GM19025 (cell line): ENCODE results near the gene CD200R1.

Experiments used
- ATAC-seq: cut with Tn5 transposase; IDR thresholded peaks from one replicate; pipeline ENCODE4 v1.9.1; 2021; ENCODE audit warnings: mild to moderate bottlenecking, low read depth, moderate library complexity; ENCODE audit not compliant: unreplicated experiment

Gene CD200R1

GRCh38 chr3:112974894-112975293 lies at the start of gene CD200R1:
CD200R1 (minus strand) TSS chr3:112975103; CDS start chr3:112974857, 246 bp downstream.
- ATAC-seq: no peak

- no peak for ATAC-seq
Observed at GRCh38 chr3:113021471-113021870, 46.6 kb upstream of the CD200R1 start.

GRCh38 chr3:113019182-113020137 lies 44.6 kb upstream of the CD200R1 start:
- peak; percentile 96 for ATAC-seq

- ATAC-seq: no peak
Observed at GRCh38 chr3:113018536-113019181, 43.8 kb upstream of the CD200R1 start.

GRCh38 chr3:113013593-113013992 lies 38.7 kb upstream of the CD200R1 start:
- no peak for ATAC-seq

GRCh38 chr3:113008117-113008516 lies 33.2 kb upstream of the CD200R1 start:
- ATAC-seq: no peak

GRCh38 chr3:113006359-113007056 lies 31.6 kb upstream of the CD200R1 start:
- no peak for ATAC-seq

- ATAC-seq: no peak
Observed at GRCh38 chr3:113005611-113006010, 30.7 kb upstream of the CD200R1 start.

GRCh38 chr3:113002679-113003078 lies 27.8 kb upstream of the CD200R1 start:
- ATAC-seq: no peak

GRCh38 chr3:113002037-113002436 lies 27.1 kb upstream of the CD200R1 start:
- no peak for ATAC-seq

- no peak for ATAC-seq
Observed at GRCh38 chr3:113000691-113001090, 25.8 kb upstream of the CD200R1 start.

- ATAC-seq: no peak
Observed at GRCh38 chr3:112995800-112996199, 20.9 kb upstream of the CD200R1 start.

GRCh38 chr3:112990672-112991602 lies 16.0 kb upstream of the CD200R1 start, which contains the start of gene GTPBP8:
GTPBP8 (plus strand) TSS chr3:112990984; CDS start chr3:112991000, 16 bp downstream.
- peak; percentile 91 for ATAC-seq

GRCh38 chr3:112987710-112988334 lies 12.9 kb upstream of the CD200R1 start:
- no peak for ATAC-seq

- ATAC-seq: no peak
Observed at GRCh38 chr3:112984485-112984884, 9.6 kb upstream of the CD200R1 start.

GRCh38 chr3:112982710-112983109 lies 7.8 kb upstream of the CD200R1 start:
- ATAC-seq: no peak

GRCh38 chr3:112980080-112980479 lies 5.2 kb upstream of the CD200R1 start:
- no peak for ATAC-seq

- no peak for ATAC-seq
Observed at GRCh38 chr3:112979244-112979832, 4.4 kb upstream of the CD200R1 start.

- ATAC-seq: no peak
Observed at GRCh38 chr3:112976953-112977352, 2.0 kb upstream of the CD200R1 start.
